Coronary artery (tissue), 2 donors: ENCODE results near the gene CORO2A.

Source experiments
- DNase-seq: peaks from one replicate; pipeline ENCODE4 v3.0.0-alpha.2; 2017; ENCODE audit warnings: low spot score
- H3K27ac ChIP-seq, 2 donors: fragments of 200-600 bp; sonication (generic); one replicate each; pipeline ENCODE4 v1.5.1; 2016 to 2019
- H3K4me3 ChIP-seq: fragments of 200-600 bp; sonication (generic); 2 replicates; pipeline ENCODE4 v1.5.1; 2016; ENCODE audit warnings: mild to moderate bottlenecking, moderate library complexity
- TF ChIP-seq, protein P1 (sequence below): fragments of 200-600 bp; sonication (generic); IDR thresholded peaks from one replicate; pipeline ENCODE4 v1.5.1; 2019; ENCODE audit warnings: antibody characterized with exemption

The CORO2A gene

DNA sequence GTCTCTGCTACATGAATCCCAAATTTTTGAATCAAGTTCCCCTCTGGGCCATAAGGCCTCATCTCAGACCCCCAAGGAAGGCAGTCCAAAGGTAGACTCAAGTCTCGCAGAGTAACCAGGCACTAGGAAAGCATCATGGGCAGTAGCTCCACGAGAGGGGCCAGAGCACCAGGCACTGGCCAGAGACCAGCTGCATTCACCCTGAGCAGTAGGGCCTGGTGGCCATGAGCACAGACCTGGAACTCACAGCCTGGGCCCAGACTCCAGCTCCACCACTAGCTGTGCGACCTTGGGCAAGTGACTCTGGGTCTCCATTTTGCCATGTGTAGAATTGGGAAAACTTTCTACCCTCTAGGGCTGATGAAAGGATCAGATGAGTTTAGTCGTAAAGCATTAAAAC lies 107.4 kb downstream of the CORO2A start:
- no peak for DNase-seq
- TF ChIP-seq, protein P1, sequence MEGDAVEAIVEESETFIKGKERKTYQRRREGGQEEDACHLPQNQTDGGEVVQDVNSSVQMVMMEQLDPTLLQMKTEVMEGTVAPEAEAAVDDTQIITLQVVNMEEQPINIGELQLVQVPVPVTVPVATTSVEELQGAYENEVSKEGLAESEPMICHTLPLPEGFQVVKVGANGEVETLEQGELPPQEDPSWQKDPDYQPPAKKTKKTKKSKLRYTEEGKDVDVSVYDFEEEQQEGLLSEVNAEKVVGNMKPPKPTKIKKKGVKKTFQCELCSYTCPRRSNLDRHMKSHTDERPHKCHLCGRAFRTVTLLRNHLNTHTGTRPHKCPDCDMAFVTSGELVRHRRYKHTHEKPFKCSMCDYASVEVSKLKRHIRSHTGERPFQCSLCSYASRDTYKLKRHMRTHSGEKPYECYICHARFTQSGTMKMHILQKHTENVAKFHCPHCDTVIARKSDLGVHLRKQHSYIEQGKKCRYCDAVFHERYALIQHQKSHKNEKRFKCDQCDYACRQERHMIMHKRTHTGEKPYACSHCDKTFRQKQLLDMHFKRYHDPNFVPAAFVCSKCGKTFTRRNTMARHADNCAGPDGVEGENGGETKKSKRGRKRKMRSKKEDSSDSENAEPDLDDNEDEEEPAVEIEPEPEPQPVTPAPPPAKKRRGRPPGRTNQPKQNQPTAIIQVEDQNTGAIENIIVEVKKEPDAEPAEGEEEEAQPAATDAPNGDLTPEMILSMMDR: no peak
- Histone ChIP-seq H3K4me3 (no peak overlapping the region), H3K27ac (no peak overlapping the region)

DNA sequence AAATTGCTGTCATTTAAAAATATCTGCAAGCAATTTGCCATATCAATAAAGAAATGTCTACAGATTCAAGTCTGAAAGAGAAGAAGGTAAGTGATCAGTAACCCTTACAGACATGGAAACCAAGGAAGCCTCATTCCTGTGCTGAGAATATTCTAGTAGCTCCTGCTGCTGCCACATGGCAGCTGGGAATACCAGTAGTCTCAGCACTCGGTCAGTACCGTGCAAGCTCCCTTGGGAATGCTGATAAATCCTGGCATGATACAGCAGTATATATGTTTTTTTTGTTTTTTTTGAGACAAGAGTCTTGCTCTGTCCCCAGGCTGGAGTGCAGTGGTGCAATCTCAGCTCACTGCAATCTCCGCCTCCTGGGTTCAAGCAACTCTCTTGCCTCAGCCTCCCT lies 108.0 kb downstream of the CORO2A start:
- Histone ChIP-seq H3K4me3 (no peak overlapping the region), H3K27ac (no peak overlapping the region)
- TF ChIP-seq, protein P1: no peak
- DNase-seq: no peak

DNA sequence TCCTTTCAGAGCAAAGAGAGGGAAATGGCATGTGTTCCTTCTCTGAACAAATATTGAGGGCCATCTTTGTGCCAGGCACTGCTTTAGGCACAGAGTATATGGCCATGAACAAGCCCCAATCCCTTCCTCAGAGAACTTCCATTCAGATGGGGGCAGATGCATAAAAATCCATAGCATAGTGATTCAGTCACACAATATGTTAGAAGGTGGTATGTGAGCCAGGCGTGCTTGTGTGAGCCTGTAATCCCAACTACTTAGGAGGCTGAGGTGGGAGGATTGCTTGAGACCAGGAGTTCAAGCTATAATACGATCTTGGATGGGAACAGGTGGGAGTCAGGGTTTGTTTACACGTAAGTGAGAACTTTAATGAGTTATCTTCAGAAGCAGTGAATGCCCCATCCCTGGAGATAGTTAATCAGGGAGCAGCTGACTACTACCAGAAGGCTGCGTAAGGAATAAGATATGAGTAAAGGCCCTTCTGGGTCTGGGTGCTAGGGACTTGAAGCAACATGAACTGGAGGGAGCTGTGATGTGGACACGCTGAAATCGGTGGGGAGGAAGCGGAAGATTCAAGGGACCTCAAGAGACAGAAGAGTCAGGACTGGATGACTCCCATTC lies 108.8 kb downstream of the CORO2A start:
- TF ChIP-seq, protein P1: no peak
- H3K4me3 ChIP-seq: no peak overlapping the region
- no peak overlapping the region for H3K27ac ChIP-seq
- DNase-seq: no peak

DNA sequence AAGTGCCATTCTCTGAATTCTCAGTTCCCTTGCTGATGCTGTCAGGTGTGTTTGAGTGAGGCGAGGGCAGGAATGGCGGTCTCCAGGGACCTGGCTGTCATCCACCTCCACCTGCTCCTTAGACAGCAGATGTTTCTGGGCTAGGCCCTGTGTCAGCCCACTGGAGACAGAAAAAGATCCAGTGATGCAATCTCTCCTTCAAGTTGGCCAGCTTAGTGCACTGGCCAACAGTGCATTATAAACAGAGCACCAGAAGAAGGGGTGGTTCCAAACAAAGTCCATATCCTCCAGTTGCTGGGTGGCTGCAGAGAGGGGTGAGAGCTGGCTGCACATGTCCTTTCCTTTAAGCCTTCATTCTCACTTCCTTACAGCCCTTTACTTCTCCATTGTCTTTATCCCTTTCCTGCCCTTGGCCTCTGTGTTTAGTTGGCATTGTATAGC lies 109.4 kb downstream of the CORO2A start:
- Histone ChIP-seq H3K4me3 (no peak overlapping the region), H3K27ac (no peak overlapping the region)
- DNase-seq: no peak
- TF ChIP-seq, protein P1: no peak

DNA sequence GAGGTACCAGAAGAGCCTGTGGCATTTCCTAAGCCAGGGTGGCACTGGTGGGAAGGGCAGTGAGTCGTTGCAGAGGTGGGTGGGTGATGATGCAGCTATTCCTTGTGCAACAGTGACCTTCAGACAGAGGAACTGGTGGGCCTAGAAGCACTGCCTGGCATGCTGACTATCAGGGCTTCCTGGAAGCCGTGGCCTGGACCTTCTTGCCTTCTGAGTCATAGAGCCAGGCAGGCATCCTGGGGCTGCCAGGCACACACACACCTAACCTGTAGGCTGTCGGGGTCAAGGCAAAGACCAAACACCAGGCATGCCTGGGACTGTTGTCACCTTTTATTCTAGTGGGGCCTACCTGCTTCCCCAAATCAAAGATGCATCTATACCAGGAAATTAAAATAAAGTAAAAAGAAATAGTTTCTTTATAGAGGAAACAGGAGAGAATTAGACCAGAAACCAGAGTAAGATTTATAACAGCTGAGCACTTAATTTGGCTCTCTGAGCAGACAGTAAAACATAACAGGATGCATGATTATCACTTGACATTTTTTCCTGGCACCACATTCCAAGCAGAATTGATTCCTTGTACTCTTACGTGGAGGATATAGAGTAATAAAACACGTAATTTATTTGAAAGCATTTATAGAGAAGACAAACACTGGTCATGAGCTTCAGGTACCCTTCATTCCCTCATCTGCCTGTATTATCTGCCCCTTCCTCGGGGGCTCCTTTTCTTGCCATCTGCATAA lies 110.8 kb downstream of the CORO2A start:
- H3K27ac ChIP-seq: peak overlapping the region in 1 of 2 donors; percentile 7
- no peak for DNase-seq
- TF ChIP-seq, protein P1: no peak

DNA sequence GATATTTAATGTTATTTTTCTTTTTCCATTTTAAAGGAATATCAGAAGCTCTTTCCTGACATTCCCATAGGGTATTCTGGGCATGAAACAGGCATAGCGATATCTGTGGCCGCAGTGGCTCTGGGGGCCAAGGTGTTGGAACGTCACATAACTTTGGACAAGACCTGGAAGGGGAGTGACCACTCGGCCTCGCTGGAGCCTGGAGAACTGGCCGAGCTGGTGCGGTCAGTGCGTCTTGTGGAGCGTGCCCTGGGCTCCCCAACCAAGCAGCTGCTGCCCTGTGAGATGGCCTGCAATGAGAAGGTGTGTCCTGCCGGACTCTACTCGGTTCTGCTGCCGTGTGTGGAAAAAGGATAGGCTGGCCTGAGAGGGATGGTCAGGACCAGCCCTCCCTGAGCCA lies 111.7 kb downstream of the CORO2A start:
- no peak overlapping the region for H3K27ac ChIP-seq
- TF ChIP-seq, protein P1: no peak
- no peak for DNase-seq

More for the DNA sequence above, 110.8 kb downstream of the CORO2A start:
- H3K4me3 ChIP-seq: no peak overlapping the region

DNA sequence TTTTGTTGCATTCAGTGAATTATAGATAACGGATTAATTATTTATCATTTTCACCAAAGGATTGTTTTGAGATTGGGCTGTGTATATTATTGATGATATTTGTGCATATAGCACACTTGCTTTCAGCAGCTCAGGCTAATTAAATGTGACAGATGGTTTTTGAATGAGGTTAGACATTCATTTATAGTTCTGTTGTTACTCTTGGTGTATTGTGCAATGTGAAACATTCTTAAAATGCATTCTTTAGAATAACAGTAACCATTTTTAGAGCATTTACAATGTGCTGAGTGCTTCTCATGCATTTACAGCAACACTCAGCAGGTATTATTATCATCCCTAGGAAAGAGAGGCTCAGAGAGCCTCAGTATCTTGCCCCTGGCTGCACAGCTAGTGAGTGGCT lies 112.1 kb downstream of the CORO2A start:
- H3K4me3 ChIP-seq: no peak overlapping the region
- TF ChIP-seq, protein P1: no peak
- DNase-seq: no peak
- no peak overlapping the region for H3K27ac ChIP-seq

More for the DNA sequence above, 111.7 kb downstream of the CORO2A start:
- no peak overlapping the region for H3K4me3 ChIP-seq
